GM12801 (cell line): ENCODE measurements around the gene ARID2.

Experiments
- CTCF ChIP-seq: IDR thresholded peaks from one replicate; pipeline ENCODE4 v1.5.1; 2011; ENCODE audit warnings: control low read depth; ENCODE audit not compliant: insufficient read length; ENCODE audit errors: extremely low read depth

The ARID2 gene

GRCh38 chr12:45781080-45781479 is 51.6 kb downstream of the ARID2 start:
- no peak for TF ChIP-seq CTCF

DNA sequence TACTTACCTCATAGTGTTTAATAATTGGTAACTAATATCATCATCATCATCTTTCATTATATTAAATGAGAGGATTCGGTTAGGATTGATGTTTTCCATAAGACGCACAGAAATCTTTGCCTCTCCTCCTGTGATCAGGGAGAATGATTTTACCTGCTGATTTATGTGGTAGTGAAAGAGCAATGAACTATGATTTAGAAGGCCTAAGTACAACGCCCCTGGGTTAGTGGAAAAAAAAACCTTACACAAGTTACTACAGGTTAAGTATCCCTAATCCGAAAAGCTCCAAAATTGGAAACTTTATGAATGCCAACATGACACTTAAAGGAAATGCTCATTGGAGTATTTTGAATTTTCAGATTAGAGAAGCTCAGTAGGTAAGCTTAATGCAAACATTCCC is 55.8 kb downstream of the ARID2 start:
- no peak for TF ChIP-seq CTCF

- no peak for TF ChIP-seq CTCF
Observed at GRCh38 chr12:45789025-45789424, 59.5 kb downstream of the ARID2 start.

DNA sequence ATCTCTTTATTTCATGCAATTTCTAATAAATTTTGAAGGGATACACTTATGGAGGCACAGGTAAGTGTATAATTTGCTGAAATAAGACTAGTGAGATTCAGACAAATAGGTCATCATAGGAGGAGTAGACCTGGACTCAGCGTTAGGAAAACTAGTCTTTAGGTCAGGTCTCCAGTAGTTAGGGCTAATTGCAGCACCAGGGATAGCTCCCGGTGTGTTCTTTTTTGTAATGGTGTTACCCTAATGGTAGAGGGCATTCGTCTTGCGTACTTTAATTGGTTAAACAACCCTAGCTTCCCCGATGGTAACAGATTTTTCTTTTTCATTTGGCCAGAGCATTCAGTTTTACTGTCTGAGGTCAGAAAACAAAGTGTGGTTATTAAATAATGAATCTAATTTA is 64.9 kb downstream of the ARID2 start:
- TF ChIP-seq CTCF, result no peak

GRCh38 chr12:45801625-45802024 is 72.1 kb downstream of the ARID2 start:
- TF ChIP-seq CTCF, result no peak

DNA sequence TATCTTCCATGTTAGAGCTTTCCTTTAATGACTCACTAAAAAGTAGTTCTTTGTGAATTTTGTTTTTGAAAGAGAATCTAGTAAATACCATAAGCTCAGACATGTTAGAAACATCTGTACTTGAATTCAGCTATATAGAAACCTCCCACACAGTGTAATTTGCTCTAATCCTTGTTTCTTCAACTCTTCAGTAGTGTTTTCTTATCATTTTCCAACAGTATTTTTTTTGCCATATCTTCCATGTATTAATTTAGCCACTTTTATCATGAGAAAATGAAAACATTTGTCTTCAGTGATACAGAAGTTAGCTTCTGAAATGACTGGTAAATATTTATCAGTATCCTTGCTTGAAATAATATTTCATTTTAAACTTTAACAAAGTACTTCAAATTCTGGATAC is 73.6 kb downstream of the ARID2 start:
- TF ChIP-seq CTCF, result no peak

- no peak for TF ChIP-seq CTCF
Observed at GRCh38 chr12:45816652-45817051, 87.1 kb downstream of the ARID2 start.

GRCh38 chr12:45827974-45828373 is 98.5 kb downstream of the ARID2 start:
- TF ChIP-seq CTCF, result no peak
